Ishikawa (cell line): ENCODE measurements around the gene UBL5.

Source experiments
- CEBPB ChIP-seq: IDR thresholded peaks from 2 replicates; pipeline ENCODE4 v1.6.1; 2012
- EGR1 ChIP-seq: IDR thresholded peaks from 2 replicates; pipeline ENCODE4 v1.6.1; 2012
- EP300 ChIP-seq: IDR thresholded peaks from 2 replicates; pipeline ENCODE4 v1.6.1; 2012; ENCODE audit warnings: borderline replicate concordance
- MAX ChIP-seq: IDR thresholded peaks from 2 replicates; pipeline ENCODE4 v1.6.1; 2012
- NFIC ChIP-seq: IDR thresholded peaks from 2 replicates; pipeline ENCODE4 v1.6.1; 2012
- RAD21 ChIP-seq: IDR thresholded peaks from 2 replicates; pipeline ENCODE4 v1.6.1; 2012; ENCODE audit warnings: low read depth
- REST ChIP-seq: IDR thresholded peaks from 2 replicates; pipeline ENCODE4 v1.6.1; 2012; ENCODE audit warnings: low read depth, mild to moderate bottlenecking
- TAF1 ChIP-seq: IDR thresholded peaks from 2 replicates; pipeline ENCODE4 v1.6.1; 2012; ENCODE audit warnings: low read depth, mild to moderate bottlenecking
- TEAD4 ChIP-seq: IDR thresholded peaks from 2 replicates; pipeline ENCODE4 v1.6.1; 2012

GRCh38 chr19:9848762-9849161 is 21.0 kb downstream of the UBL5 start:
- TF ChIP-seq RAD21: no peak
- TF ChIP-seq MAX: no peak
- no peak for TF ChIP-seq TAF1
- no peak for TF ChIP-seq NFIC
- TF ChIP-seq EGR1: no peak
- no peak for TF ChIP-seq CEBPB
- no peak for TF ChIP-seq REST
- no peak for TF ChIP-seq EP300
- TF ChIP-seq TEAD4: no peak
